Osteocyte (in vitro differentiated cells): ENCODE measurements around the gene PARP9. TPM values are rescaled to one million over a fixed set of nuclear protein-coding genes. Genes with fewer than 3 reads are reported as not detected.

Experiments used
- DNase-seq: peaks from one replicate; pipeline ENCODE4 v3.0.0; 2021; ENCODE audit warnings: mixed read lengths; ENCODE audit not compliant: unreplicated experiment; ENCODE audit errors: extremely low spot score
- H3K27ac Mint-ChIP-seq: one replicate; pipeline ENCODE4 v1.8.0; 2021; ENCODE audit warnings: mild to moderate bottlenecking, mixed read lengths; ENCODE audit not compliant: unreplicated experiment
- H3K27me3 Mint-ChIP-seq: one replicate; pipeline ENCODE4 v1.8.0; 2021; ENCODE audit warnings: mixed read lengths; ENCODE audit not compliant: unreplicated experiment
- H3K36me3 Mint-ChIP-seq: one replicate; pipeline ENCODE4 v1.8.0; 2021; ENCODE audit warnings: mixed read lengths; ENCODE audit not compliant: unreplicated experiment
- H3K4me1 Mint-ChIP-seq: one replicate; pipeline ENCODE4 v1.8.0; 2021; ENCODE audit warnings: mixed read lengths; ENCODE audit not compliant: unreplicated experiment
- H3K4me3 Mint-ChIP-seq: one replicate; pipeline ENCODE4 v1.8.0; 2021; ENCODE audit warnings: mild to moderate bottlenecking, moderate library complexity, mixed read lengths; ENCODE audit not compliant: unreplicated experiment
- H3K9me3 Mint-ChIP-seq: one replicate; pipeline ENCODE4 v1.8.0; 2021; ENCODE audit warnings: mixed read lengths; ENCODE audit not compliant: unreplicated experiment
- total RNA-seq: library from RNA; stranded (reverse); gene quantifications from 2 replicates; pipeline ENCODE4 v1.2.1, GENCODE V29; 2021
- TF ChIP-seq, protein P1 (sequence below): fragments of 200-600 bp; sonication (generic); IDR thresholded peaks from 2 replicates; pipeline ENCODE4 v1.5.0; 2021; ENCODE audit warnings: antibody characterized with exemption, mild to moderate bottlenecking, moderate library complexity

The PARP9 gene
- total RNA-seq, 1 donor from 2014 or later = 18.9 TPM

GRCh38 chr3:122546151-122546550, 17.9 kb downstream of the PARP9 start:
- H3K27ac Mint-ChIP-seq = no peak overlapping the region
- no peaks in the 10 kb centered on the region for H3K4me1 Mint-ChIP-seq
- no peaks in the 10 kb centered on the region for H3K27me3 Mint-ChIP-seq
- DNase-seq = no peak
- no peak overlapping the region for H3K4me3 Mint-ChIP-seq
- TF ChIP-seq, protein P1, sequence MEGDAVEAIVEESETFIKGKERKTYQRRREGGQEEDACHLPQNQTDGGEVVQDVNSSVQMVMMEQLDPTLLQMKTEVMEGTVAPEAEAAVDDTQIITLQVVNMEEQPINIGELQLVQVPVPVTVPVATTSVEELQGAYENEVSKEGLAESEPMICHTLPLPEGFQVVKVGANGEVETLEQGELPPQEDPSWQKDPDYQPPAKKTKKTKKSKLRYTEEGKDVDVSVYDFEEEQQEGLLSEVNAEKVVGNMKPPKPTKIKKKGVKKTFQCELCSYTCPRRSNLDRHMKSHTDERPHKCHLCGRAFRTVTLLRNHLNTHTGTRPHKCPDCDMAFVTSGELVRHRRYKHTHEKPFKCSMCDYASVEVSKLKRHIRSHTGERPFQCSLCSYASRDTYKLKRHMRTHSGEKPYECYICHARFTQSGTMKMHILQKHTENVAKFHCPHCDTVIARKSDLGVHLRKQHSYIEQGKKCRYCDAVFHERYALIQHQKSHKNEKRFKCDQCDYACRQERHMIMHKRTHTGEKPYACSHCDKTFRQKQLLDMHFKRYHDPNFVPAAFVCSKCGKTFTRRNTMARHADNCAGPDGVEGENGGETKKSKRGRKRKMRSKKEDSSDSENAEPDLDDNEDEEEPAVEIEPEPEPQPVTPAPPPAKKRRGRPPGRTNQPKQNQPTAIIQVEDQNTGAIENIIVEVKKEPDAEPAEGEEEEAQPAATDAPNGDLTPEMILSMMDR = no peak
- no peaks in the 10 kb centered on the region for H3K9me3 Mint-ChIP-seq
- peaks cover 56% of the 10 kb centered on the region for H3K36me3 Mint-ChIP-seq

- no peaks in the 10 kb centered on the region for H3K4me1 Mint-ChIP-seq
Observed at GRCh38 chr3:122538956-122539490, 25.1 kb downstream of the PARP9 start.

DNA sequence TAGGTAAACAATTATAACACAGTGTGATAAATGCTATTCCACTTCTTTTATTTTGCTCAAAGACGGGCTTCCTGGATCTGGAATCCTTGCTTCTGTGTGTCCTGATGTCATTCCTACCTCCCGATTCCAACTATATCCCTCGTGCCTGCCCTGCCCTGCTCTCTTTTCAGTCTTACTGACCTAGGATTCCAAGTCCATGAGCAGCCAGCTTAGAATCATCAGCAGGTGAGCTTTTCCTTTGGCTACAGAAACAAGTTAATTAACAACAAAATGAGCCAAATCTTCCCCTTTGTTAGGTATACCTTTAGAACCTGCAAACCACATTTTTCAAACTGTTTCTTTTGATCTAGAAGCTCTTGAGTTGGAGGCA, 27.5 kb downstream of the PARP9 start:
- Mint-ChIP-seq H3K36me3 (peaks cover 70% of the 10 kb centered on the region), H3K9me3 (no peaks in the 10 kb centered on the region), H3K27me3 (no peaks in the 10 kb centered on the region), H3K4me1 (peaks cover 3% of the 10 kb centered on the region), H3K27ac (no peak overlapping the region), H3K4me3 (no peak overlapping the region)
- DNase-seq = no peak
- TF ChIP-seq, protein P1 = no peak

More at GRCh38 chr3:122538956-122539490, 25.1 kb downstream of the PARP9 start:
- Mint-ChIP-seq H3K27me3 (no peaks in the 10 kb centered on the region), H3K27ac (no peak overlapping the region), H3K36me3 (peaks cover 61% of the 10 kb centered on the region), H3K4me3 (no peak overlapping the region), H3K9me3 (no peaks in the 10 kb centered on the region)
- TF ChIP-seq, protein P1 = no peak
- no peak for DNase-seq

DNA sequence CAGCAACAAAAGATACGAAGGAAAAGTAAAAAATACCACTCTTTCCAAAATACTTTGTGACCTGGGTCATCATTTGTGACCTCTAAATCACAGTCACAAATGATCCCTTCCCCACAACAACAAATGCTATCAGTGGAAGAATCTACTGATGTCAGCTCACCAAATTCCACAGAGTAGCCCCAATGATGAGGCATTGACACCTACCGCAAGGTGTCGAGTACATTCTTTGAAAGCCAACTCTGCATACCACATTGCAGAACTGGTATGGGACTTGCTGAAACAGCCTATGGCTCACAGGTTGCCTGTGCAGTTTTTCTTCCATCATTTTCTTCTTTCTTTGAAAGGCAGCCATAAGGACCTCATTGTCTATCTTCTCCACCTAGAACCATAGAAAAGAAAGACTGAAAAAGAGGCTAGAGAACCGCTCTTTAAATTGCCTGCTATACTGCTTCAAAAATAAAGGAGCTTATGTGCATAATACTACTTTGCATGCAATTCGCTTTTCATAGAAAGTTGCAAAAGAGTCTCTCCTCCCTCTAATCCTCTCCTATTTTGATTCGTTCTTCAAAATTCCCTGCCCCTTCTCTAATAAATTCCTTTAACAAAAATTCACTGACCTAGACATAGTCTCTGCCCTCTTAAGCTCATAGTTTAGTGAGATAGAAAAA, 28.0 kb downstream of the PARP9 start:
- H3K4me1 Mint-ChIP-seq = peaks cover 3% of the 10 kb centered on the region
- peaks cover 69% of the 10 kb centered on the region for H3K36me3 Mint-ChIP-seq
- H3K9me3 Mint-ChIP-seq = no peaks in the 10 kb centered on the region
- H3K27me3 Mint-ChIP-seq = no peaks in the 10 kb centered on the region
- TF ChIP-seq, protein P1 = no peak
- H3K4me3 Mint-ChIP-seq = no peak overlapping the region
- no peak overlapping the region for H3K27ac Mint-ChIP-seq
- no peak for DNase-seq

DNA sequence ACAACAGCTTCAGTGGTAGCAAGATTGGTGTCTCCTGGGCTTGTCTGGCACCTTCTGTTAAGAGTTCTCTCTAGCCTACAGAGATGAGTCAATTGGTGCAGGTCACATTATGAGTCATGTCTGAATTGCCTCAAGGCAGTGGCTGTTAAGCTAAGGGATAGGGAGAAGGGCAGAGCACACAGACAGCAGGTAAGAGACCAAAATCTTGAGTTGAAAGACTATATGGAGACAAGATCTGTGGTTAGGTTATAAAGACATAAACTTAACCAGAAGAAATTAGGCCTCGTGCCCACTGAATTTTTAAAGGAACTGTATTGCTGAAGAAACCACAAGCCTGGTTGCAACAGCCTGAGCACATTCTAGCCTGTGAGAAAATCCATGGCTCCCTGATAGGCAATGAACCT, 30.2 kb downstream of the PARP9 start:
- H3K27ac Mint-ChIP-seq = no peak overlapping the region
- H3K9me3 Mint-ChIP-seq = no peaks in the 10 kb centered on the region
- no peak overlapping the region for H3K4me3 Mint-ChIP-seq
- no peak for DNase-seq
- H3K36me3 Mint-ChIP-seq = peaks cover 61% of the 10 kb centered on the region
- H3K27me3 Mint-ChIP-seq = no peaks in the 10 kb centered on the region
- H3K4me1 Mint-ChIP-seq = peaks cover 3% of the 10 kb centered on the region
- TF ChIP-seq, protein P1 = no peak
